Neural progenitor cell (in vitro differentiated cells): Measurements from ENCODE around the gene AUTS2. TPM values are rescaled to one million over a fixed set of nuclear protein-coding genes. Genes with fewer than 3 reads are reported as not detected.
A peak's percentile ranks its signal among the peaks of the same experiment; 100 is the strongest.

ENCODE experiments used
- DNase-seq: peaks from one replicate; pipeline ENCODE4 v3.0.0-alpha.2; 2016; ENCODE audit warnings: low spot score
- H2AFZ ChIP-seq: fragments of 200-600 bp; sonication (generic); replicated peaks from 2 replicates; pipeline ENCODE4 v1.6.1; 2016; ENCODE audit warnings: antibody characterized with exemption
- H3F3A ChIP-seq: fragments of 200-600 bp; sonication (generic); 2 replicates; pipeline ENCODE4 v1.6.1; 2016; ENCODE audit warnings: antibody characterized with exemption, low read depth
- H3K27ac ChIP-seq: fragments of 200-600 bp; sonication (generic); 2 replicates; pipeline ENCODE4 v1.5.1; 2016; ENCODE audit warnings: mild to moderate bottlenecking
- H3K27me3 ChIP-seq: fragments of 200-600 bp; sonication (generic); 2 replicates; pipeline ENCODE4 v1.6.1; 2016; ENCODE audit warnings: mild to moderate bottlenecking, moderate library complexity
- H3K36me3 ChIP-seq: fragments of 200-600 bp; sonication (generic); 2 replicates; pipeline ENCODE4 v1.5.1; 2016
- H3K4me1 ChIP-seq: fragments of 200-600 bp; sonication (generic); 2 replicates; pipeline ENCODE4 v1.6.1; 2016; ENCODE audit warnings: mixed run types
- H3K4me2 ChIP-seq: fragments of 200-600 bp; sonication (generic); 2 replicates; pipeline ENCODE4 v1.6.1; 2016
- H3K4me3 ChIP-seq: fragments of 200-600 bp; sonication (generic); 2 replicates; pipeline ENCODE4 v1.5.1; 2016
- H3K79me2 ChIP-seq: fragments of 200-600 bp; sonication (generic); 2 replicates; pipeline ENCODE4 v1.6.1; 2016; ENCODE audit warnings: low read depth
- H3K9ac ChIP-seq: fragments of 200-600 bp; sonication (generic); 2 replicates; pipeline ENCODE4 v1.6.1; 2016
- H3K9me3 ChIP-seq: fragments of 200-600 bp; sonication (generic); 2 replicates; pipeline ENCODE4 v1.5.1; 2016; ENCODE audit warnings: low read depth
- H4K20me1 ChIP-seq: fragments of 200-600 bp; sonication (generic); 2 replicates; pipeline ENCODE4 v1.6.1; 2016; ENCODE audit warnings: low read depth
- H3K27ac Mint-ChIP-seq: 3 replicates; pipeline ENCODE4 v1.8.0; 2021; ENCODE audit warnings: mixed read lengths
- H3K27me3 Mint-ChIP-seq: 2 replicates; pipeline ENCODE4 v1.8.0; 2022; ENCODE audit warnings: low read depth, mild to moderate bottlenecking, inconsistent platforms, moderate library complexity, mixed read lengths; ENCODE audit not compliant: insufficient read depth
- H3K36me3 Mint-ChIP-seq: 3 replicates; pipeline ENCODE4 v1.8.0; 2021; ENCODE audit warnings: mixed read lengths
- H3K4me1 Mint-ChIP-seq: 3 replicates; pipeline ENCODE4 v1.8.0; 2021; ENCODE audit warnings: mixed read lengths
- H3K4me3 Mint-ChIP-seq: 3 replicates; pipeline ENCODE4 v1.8.0; 2021; ENCODE audit warnings: mild to moderate bottlenecking, moderate library complexity, mixed read lengths
- H3K9me3 Mint-ChIP-seq: 3 replicates; pipeline ENCODE4 v1.8.0; 2020; ENCODE audit warnings: mixed read lengths
- EZH2 ChIP-seq: fragments of 200-600 bp; sonication (generic); IDR thresholded peaks from 2 replicates; pipeline ENCODE4 v1.6.1; 2017; ENCODE audit warnings: antibody characterized with exemption, mild to moderate bottlenecking, moderate library complexity
- EZH2phosphoT487 ChIP-seq: fragments of 200-600 bp; sonication (generic); IDR thresholded peaks from 2 replicates; pipeline ENCODE4 v1.6.1; 2017; ENCODE audit warnings: antibody characterized with exemption
- total RNA-seq: library from RNA; depleted of rRNA; stranded (reverse); fragments of >200 nt; gene quantifications from 2 replicates; pipeline ENCODE4 v1.2.3, GENCODE V29; 2015; ENCODE audit warnings: low replicate concordance
- TF ChIP-seq, protein P1 (sequence below): fragments of 200-600 bp; sonication (generic); IDR thresholded peaks from 2 replicates; pipeline ENCODE4 v1.5.1; 2017; ENCODE audit warnings: antibody characterized with exemption, mild to moderate bottlenecking

AUTS2 gene
- total RNA-seq, 1 donor from 2014 or later: 50.0 TPM

DNA sequence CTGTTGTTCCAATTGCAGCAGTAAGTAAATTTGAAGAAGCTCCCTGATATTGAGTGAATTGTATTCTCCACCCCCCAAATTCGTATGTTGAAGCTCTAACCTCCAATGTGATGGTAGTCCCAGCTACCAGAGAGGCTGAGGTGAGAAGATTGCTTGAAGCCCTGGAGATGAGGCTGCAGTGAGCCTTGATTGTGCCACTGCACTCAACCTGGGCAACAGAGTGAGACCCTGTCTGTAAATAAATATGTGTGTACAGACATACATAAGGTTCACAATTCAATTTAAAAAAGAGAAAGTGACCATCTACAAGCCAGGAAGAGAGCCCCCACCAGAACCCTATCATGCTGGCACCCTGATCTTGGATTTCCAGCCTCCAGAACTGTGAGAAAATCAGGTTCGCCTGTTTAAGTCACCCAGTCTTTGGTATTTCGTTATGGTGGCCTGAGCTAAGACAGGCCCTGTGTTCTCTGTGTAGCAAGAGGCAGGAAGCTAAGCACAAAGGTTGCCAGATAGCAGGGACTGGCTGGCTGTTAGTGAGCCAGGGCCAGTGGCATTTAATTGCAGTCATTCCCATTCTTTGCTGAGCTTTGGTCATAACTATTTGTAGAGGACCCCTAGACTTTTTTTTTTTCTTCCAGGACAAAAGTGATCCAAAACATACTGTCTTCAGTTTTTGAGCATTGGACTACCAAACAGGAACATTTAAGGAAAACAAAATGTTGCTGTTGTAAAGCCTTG, 45.6 kb downstream of the AUTS2 start:
- H3K79me2 ChIP-seq: no peaks in the 10 kb centered on the region
- no peaks in the 10 kb centered on the region for H3K36me3 ChIP-seq
- peaks cover 62% of the 10 kb centered on the region for H3K4me1 ChIP-seq
- no peaks in the 10 kb centered on the region for H3K27me3 Mint-ChIP-seq
- peaks cover 8% of the 10 kb centered on the region for H3K27me3 ChIP-seq
- H2AFZ ChIP-seq: no peak overlapping the region
- H3K27ac Mint-ChIP-seq: peak overlapping the region; percentile 62
- no peak overlapping the region for H3K27ac ChIP-seq
- H3K9me3 Mint-ChIP-seq: no peaks in the 10 kb centered on the region
- TF ChIP-seq EZH2: no peak
- TF ChIP-seq EZH2phosphoT487: no peak
- TF ChIP-seq, protein P1, sequence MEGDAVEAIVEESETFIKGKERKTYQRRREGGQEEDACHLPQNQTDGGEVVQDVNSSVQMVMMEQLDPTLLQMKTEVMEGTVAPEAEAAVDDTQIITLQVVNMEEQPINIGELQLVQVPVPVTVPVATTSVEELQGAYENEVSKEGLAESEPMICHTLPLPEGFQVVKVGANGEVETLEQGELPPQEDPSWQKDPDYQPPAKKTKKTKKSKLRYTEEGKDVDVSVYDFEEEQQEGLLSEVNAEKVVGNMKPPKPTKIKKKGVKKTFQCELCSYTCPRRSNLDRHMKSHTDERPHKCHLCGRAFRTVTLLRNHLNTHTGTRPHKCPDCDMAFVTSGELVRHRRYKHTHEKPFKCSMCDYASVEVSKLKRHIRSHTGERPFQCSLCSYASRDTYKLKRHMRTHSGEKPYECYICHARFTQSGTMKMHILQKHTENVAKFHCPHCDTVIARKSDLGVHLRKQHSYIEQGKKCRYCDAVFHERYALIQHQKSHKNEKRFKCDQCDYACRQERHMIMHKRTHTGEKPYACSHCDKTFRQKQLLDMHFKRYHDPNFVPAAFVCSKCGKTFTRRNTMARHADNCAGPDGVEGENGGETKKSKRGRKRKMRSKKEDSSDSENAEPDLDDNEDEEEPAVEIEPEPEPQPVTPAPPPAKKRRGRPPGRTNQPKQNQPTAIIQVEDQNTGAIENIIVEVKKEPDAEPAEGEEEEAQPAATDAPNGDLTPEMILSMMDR: no peak
- no peaks in the 10 kb centered on the region for H3K9me3 ChIP-seq
- no peak overlapping the region for H3K4me3 ChIP-seq
- peaks cover 2% of the 10 kb centered on the region for H3K36me3 Mint-ChIP-seq
- no peak overlapping the region for H3K9ac ChIP-seq
- H3K4me2 ChIP-seq: no peak overlapping the region
- no peak overlapping the region for H3K4me3 Mint-ChIP-seq
- H3K4me1 Mint-ChIP-seq: peaks cover 64% of the 10 kb centered on the region
- peaks cover 36% of the 10 kb centered on the region for H3F3A ChIP-seq
- H4K20me1 ChIP-seq: peaks cover 71% of the 10 kb centered on the region
- peak; percentile 47 for DNase-seq

DNA sequence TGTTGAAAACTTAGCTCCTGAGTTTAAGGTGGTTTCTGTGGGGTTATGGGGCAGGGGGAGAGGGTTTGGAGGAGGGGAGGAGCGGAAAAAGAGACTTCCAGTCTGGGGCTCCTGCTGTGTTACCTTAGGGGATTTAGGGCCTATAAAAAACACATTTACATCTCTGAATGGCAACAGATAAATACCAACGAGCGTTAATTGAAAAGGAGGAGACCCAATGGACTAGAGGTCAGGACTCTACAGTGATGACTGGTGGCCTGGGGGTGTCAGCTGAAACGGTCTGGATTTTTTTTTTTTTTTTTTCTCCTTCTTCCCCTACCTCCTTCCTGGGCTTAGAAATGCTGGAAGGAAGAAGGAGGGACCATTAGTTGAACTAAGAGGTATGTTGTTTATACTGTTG, 47.4 kb downstream of the AUTS2 start:
- DNase-seq: peak; percentile 60
- H3K79me2 ChIP-seq: no peaks in the 10 kb centered on the region
- H3K9ac ChIP-seq: no peak overlapping the region
- no peaks in the 10 kb centered on the region for H3K9me3 ChIP-seq
- peaks cover 71% of the 10 kb centered on the region for H4K20me1 ChIP-seq
- H3K4me2 ChIP-seq: peak overlapping the region; percentile 60
- H3K27ac ChIP-seq: no peak overlapping the region
- H3K4me1 ChIP-seq: peaks cover 52% of the 10 kb centered on the region
- Mint-ChIP-seq H3K4me1 (peaks cover 54% of the 10 kb centered on the region), H3K36me3 (peaks cover 2% of the 10 kb centered on the region), H3K27me3 (no peaks in the 10 kb centered on the region), H3K9me3 (no peaks in the 10 kb centered on the region), H3K4me3 (no peak overlapping the region), H3K27ac (no peak overlapping the region)
- H3F3A ChIP-seq: peaks cover 25% of the 10 kb centered on the region
- H2AFZ ChIP-seq: no peak overlapping the region
- peaks cover 23% of the 10 kb centered on the region for H3K27me3 ChIP-seq
- TF ChIP-seq, protein P1: no peak
- TF ChIP-seq EZH2 (no peak), EZH2phosphoT487 (no peak)
- no peaks in the 10 kb centered on the region for H3K36me3 ChIP-seq
- no peak overlapping the region for H3K4me3 ChIP-seq

DNA sequence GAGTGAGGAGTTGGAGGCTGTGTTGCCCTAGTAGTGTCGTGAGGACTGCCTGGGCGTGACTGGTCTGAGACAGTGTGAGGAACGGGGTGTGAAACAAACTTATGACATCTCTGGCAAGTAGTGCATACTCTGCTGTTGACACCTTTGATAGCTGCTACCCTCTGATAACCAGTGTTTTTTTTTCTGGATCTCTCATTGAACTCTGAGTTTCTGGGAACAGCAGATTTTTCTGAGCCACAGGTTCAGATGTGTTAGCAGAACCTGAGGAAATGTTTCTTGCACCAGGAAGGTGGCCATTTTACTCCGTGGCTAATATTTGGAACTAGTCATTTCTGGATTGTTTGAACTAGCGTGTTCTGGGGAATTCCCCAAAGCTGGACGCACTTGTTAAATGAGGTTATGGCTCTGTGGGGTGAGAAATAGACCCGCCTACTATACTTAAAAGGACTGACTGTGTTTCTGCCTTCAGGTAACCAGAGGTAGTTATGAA, 52.9 kb downstream of the AUTS2 start:
- no peak for TF ChIP-seq EZH2phosphoT487
- TF ChIP-seq EZH2: no peak
- TF ChIP-seq, protein P1: no peak

More for the DNA sequence above, 52.9 kb downstream of the AUTS2 start:
- Histone ChIP-seq H3K4me3 (no peak overlapping the region), H3K27me3 (peaks cover 55% of the 10 kb centered on the region), H4K20me1 (peaks cover 85% of the 10 kb centered on the region), H2AFZ (no peak overlapping the region), H3K27ac (no peak overlapping the region), H3K9me3 (no peaks in the 10 kb centered on the region), H3K9ac (no peak overlapping the region), H3K36me3 (no peaks in the 10 kb centered on the region), H3K4me1 (peaks cover 13% of the 10 kb centered on the region), H3K4me2 (no peak overlapping the region), H3F3A (peaks cover 4% of the 10 kb centered on the region), H3K79me2 (no peaks in the 10 kb centered on the region)
- Mint-ChIP-seq H3K4me3 (no peak overlapping the region), H3K4me1 (peaks cover 49% of the 10 kb centered on the region), H3K36me3 (peaks cover 2% of the 10 kb centered on the region), H3K9me3 (no peaks in the 10 kb centered on the region), H3K27ac (no peak overlapping the region), H3K27me3 (no peaks in the 10 kb centered on the region)
- DNase-seq: no peak
